OCI-LY1 (cell line): ENCODE results near the gene SLC25A34.

Source experiments
- CTCF ChIP-seq: fragments of 200-600 bp; sonication (generic), shearing (Covaris generic); IDR thresholded peaks from 2 replicates; pipeline ENCODE4 v1.5.1; 2017; ENCODE audit warnings: mild to moderate bottlenecking, antibody characterized with exemption, low read length, moderate library complexity, mixed read lengths
- EZH2 ChIP-seq: fragments of 200-600 bp; sonication (generic), shearing (Covaris generic); IDR thresholded peaks from 2 replicates; pipeline ENCODE4 v1.8.0; 2017; ENCODE audit warnings: borderline replicate concordance, mixed run types, mild to moderate bottlenecking, antibody characterized with exemption, low read length, moderate library complexity, mixed read lengths

GRCh38 chr1:15728937-15729657 lies 7.0 kb upstream of the SLC25A34 start:
- TF ChIP-seq CTCF, result no peak
- TF ChIP-seq EZH2, result no peak
